HG02870 (cell line): ENCODE results near the gene BCAS1.
"Not testable (repeated sequence)": the region's sequence is repeated elsewhere in the genome, so short reads cannot be mapped to it uniquely, and the experiment has no call there.

Source experiments
- ATAC-seq: cut with Tn5 transposase; IDR thresholded peaks from one replicate; pipeline ENCODE4 v1.9.1; 2021; ENCODE audit warnings: mild to moderate bottlenecking, moderate library complexity; ENCODE audit not compliant: unreplicated experiment

BCAS1 gene

DNA sequence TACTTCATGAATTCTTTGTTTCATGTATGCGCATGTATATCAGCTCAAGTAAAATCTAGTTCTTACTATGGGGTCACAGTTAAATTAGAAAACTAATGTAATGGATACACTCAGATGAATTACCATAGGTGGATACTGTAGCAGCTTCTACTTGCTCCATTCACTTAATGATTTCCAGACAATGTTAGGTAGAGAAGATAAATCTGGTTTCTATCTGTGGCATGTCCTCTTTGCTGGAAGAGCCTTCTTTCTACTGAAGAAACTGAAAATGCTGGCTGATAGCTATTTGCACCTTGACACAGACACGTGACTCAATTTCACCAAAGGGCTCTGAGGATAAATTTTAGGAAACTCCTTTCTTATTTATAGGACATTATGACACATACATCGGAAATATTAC lies 49.5 kb downstream of the BCAS1 start:
- ATAC-seq, result no peak

DNA sequence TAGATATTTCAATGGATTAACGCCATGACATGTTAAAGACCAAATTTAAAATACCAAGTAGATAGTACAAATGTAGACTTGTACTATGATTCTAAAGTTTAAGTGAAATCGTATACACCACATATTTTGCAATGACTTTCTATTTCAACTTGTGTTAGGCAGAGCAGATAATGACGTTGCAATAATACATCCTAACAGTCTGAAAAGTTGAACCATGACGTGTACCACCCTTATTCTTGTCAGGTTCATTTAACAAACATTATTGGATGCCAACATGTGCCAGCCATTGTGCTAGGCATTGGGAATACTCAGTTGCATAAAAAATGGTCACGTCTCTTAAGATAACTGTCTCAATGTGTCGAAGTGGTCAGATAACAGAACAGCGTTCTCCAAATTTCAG lies 50.0 kb downstream of the BCAS1 start:
- no peak for ATAC-seq

DNA sequence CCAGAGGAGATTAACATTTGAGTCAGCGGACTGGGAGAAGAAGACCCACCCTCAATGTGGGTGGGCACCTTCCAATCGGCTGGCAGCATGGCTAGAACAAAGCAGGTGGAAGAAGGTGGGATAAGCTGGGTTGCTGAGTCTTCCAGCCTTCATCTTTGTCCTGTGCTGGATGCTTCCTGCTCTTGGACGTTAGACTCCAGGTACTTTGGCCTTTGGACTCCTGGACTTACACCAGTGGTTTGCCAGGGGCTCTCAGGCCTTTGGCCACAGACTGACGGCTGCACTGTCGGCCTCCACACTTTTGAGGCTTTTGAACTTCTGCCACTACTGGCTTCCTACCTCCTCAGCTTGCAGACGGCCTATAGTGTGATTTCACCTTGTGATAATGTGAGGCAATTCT lies 50.8 kb downstream of the BCAS1 start:
- no peak for ATAC-seq

DNA sequence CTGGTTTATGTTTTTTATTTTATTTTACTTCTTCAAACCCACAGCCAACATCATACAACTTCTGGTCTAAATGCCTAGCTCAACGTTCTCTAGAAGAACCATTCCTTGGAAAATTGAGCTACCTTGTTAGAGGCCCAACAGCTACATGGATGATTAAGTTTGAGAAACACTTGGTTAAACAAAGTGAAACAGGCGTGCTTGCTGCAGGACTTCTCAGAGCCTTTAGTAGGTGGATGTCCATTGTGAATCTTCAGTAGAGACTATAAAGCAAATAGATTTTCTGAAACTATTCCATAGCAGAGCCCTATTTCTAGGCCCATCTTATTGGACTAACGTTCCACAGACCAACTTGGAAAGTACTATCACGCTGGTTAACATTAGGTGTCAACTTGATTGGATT lies 51.3 kb downstream of the BCAS1 start:
- no peak for ATAC-seq

DNA sequence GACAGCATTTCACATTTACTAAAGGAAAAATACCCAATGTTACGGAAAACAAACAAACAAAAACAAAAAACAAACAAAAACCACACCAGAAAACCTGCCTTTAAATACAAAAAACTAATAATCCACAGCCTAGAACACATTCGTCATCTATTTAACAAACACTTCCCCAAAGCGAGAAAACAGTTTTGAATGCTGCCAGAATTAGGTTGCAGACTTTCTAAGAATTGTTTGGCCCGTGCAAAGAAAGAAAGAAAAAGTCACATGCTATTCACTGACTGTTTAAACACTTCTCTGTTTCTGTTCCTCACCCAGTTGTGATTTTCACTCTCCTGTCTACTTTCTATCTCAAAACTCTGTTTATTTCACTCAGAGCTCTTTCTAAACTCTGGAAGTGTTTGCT lies 52.5 kb downstream of the BCAS1 start:
- peak; percentile 90 for ATAC-seq

GRCh38 chr20:54015496-54015895 lies 54.9 kb downstream of the BCAS1 start:
- no peak for ATAC-seq

GRCh38 chr20:54014293-54014926 lies 56.0 kb downstream of the BCAS1 start:
- ATAC-seq, result no peak

- no peak for ATAC-seq
Observed at GRCh38 chr20:54013471-54013870, 56.9 kb downstream of the BCAS1 start.

DNA sequence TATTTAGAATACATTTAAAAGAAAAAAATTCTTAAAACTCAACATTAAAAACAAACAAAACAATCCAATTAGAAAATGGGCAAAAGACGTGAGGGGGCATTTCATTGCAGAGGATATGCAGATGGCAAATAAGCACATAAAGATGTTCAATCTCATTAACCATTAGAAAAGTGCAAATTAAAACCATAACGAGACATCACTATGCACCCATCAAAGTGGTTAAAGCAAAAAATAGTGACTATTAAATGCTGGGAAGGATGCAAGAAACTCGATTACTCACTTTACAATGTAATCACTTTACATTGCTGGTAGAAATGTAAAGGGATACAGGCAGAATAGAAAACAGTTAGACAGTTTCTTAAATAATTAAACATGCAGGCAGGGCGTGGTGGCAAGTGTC lies 59.0 kb downstream of the BCAS1 start:
- ATAC-seq, result no peak

DNA sequence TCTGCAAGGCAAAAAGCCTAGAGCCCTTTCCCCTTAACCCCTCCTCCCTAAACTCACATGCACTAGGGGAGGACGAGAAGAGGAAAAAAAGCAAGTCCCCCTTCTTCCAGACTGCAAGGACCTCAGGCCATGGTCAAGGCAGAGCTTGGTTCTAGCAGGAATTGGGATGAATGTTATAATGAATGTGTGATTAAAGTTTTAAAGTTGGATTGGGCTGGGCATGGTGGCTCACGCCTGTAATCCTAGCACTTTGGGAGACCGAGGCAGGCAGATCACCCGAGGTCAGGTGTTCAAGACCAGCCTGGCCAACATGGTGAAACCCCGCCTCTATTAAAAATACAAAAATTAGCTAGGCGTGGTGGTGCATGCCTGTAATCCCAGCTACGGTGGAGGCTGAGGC lies 64.2 kb downstream of the BCAS1 start:
- not testable (repeated sequence) for ATAC-seq

- no peak for ATAC-seq
Observed at GRCh38 chr20:54005524-54005923, 64.9 kb downstream of the BCAS1 start.

- ATAC-seq, result peak; percentile 94
Observed at GRCh38 chr20:54004445-54004844, 65.9 kb downstream of the BCAS1 start.

DNA sequence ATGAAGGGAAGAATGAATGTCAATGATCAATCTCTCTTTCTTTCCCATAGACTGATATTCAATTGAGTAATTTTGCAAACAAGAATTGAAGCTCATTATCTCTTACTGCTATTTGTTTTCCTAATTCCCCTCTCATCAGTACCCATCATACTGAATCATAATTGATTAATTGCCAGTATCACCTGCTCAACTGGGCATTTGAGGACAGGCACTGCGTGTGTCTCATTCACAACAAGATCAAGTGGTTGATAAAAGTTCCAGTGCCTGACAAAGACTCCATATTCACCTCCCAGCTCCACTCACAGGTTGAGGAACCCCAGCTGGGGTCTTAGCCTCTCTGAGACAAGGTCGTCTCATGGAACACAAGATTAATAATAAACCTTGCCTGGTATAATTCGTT lies 67.7 kb downstream of the BCAS1 start:
- no peak for ATAC-seq

DNA sequence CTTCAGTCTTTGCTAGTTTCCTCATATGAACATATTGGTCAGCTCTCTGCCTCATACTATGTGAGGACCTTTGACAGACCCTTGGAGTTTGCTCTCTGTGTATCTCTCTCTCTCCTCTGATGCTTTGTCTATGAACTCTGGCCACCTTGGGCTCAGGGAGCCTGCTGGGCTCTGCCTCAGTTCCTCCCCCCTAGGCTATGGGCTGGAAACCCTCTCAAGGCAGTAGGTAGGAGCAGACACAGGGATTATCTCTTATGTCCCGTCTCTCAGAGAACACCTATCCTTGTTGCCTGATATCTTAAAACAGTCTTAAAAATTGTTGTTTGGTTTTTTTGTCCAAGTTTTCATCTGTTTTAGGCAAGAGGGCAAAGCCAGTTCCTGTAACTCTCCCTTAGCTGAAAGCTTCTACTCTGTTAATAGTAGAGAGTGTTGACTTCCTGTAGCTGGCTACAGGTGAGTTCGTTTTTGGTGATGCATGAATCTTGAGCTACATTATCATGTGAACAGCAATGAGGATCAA lies 68.3 kb downstream of the BCAS1 start:
- no peak for ATAC-seq

GRCh38 chr20:54000914-54001313 lies 69.5 kb downstream of the BCAS1 start:
- ATAC-seq, result no peak

DNA sequence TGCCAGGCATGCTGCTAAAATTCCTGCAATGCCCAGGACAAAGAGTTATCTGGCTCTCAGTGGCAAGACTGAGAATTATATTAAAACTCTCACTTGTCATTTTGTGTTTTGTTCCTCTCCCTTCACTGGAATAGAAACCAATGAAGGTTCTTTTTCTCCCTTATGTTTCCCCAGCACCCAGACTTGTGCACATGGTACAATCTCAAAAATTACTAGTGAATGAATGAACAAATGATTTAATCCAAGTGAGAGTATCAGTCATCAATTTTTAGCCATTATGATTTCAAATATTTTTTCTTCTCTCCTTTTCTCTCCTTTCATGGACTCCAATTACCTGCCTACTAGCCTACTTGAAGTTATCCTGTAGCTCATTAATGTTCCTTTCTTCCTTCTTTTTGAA lies 70.1 kb downstream of the BCAS1 start:
- no peak for ATAC-seq

DNA sequence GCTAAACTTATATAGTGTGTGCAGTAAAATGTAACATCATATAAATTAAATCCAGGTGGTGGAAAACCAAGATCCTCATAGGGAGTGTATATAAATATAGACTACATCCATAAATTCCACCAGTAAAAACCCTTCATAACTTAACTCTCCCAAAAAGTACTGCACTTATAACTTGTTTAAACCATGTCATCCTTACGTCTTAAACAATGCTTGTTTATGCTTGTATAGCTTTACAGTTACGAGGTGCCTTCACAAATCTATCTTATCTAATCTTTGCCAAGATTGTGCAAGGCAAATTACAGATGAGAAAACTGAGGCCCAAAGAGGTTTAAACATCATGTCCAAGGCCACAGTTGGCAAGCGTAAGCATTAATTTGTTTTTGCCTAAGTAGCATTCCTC lies 71.3 kb downstream of the BCAS1 start:
- ATAC-seq, result no peak

- no peak for ATAC-seq
Observed at GRCh38 chr20:53996584-53997486, 73.6 kb downstream of the BCAS1 start.

GRCh38 chr20:53995949-53996348 lies 74.4 kb downstream of the BCAS1 start:
- no peak for ATAC-seq

- no peak for ATAC-seq
Observed at GRCh38 chr20:53994088-53994487, 76.3 kb downstream of the BCAS1 start.

DNA sequence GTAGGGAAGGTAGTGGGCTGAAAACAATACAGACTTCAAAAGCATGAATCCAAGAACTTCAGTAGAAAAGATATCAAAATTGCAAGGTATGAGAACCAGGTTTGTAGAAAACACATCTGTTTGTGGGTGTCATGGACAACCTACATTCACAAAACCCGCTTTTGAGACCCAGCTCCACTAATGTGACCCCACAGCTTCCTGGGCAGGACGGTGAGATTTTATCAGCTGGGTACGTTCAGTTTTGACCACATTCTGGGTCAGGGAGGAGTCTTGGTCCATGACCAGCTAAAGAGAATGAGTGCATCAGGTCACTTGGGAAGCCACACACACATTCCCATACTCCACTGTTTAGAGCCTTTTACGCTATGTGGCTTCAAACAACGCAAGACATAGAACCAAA lies 77.1 kb downstream of the BCAS1 start:
- no peak for ATAC-seq

- ATAC-seq, result no peak
Observed at GRCh38 chr20:53990768-53991450, 79.5 kb downstream of the BCAS1 start.
